Peyer's patch (tissue), 4 donors: ENCODE measurements around the gene FOXB1. TPM values are rescaled to one million over a fixed set of nuclear protein-coding genes. Genes with fewer than 3 reads are reported as not detected.

Source experiments
- DNase-seq, 3 donors: peaks; one replicate each; pipeline ENCODE4 v3.0.0-alpha.2; 2017 to 2019
- H3K27ac ChIP-seq, 4 donors: fragments of 200-600 bp; sonication (generic); one replicate each; pipeline ENCODE4 v1.5.1; 2016 to 2019
- H3K27me3 ChIP-seq, 2 donors: fragments of 200-600 bp; sonication (generic); one replicate each; pipeline ENCODE4 v1.5.1; 2019
- H3K36me3 ChIP-seq, 3 donors: fragments of 200-600 bp; sonication (generic); one replicate each; pipeline ENCODE4 v1.5.1; 2016 to 2019
- H3K4me1 ChIP-seq, 4 donors: fragments of 200-600 bp; sonication (generic); one replicate each; pipeline ENCODE4 v1.5.1; 2016 to 2019
- H3K4me3 ChIP-seq, 4 donors: fragments of 200-600 bp; sonication (generic); 1 replicate in 3 of 4; 2 replicates in 1 of 4; pipeline ENCODE4 v1.5.1; 2016 to 2019; ENCODE audit warnings: mild to moderate bottlenecking in 1 of 4
- H3K9me3 ChIP-seq, 4 donors: fragments of 200-600 bp; sonication (generic); one replicate each; pipeline ENCODE4 v1.5.1; 2016 to 2019; ENCODE audit warnings: mild to moderate bottlenecking in 1 of 4
- POLR2A ChIP-seq, 2 donors: fragments of 450-650 bp; IDR thresholded peaks; one replicate each; pipeline ENCODE4 v1.5.1; 2017; ENCODE audit warnings: antibody characterized with exemption in 2 of 2, mild to moderate bottlenecking in 2 of 2, moderate library complexity in 2 of 2
- total RNA-seq, 4 donors: library from RNA; depleted of rRNA; stranded (reverse); fragments of >200 nt; gene quantifications; one replicate each; pipeline ENCODE4 v1.1.0, GENCODE V29; 2016
- TF ChIP-seq, protein P1 (sequence below), 6 experiments: fragments of 450-650 bp in 4 of 6; fragments of 200-600 bp in 2 of 6; sonication (generic) in 1 of 6; IDR thresholded peaks; one replicate each; pipeline ENCODE4 v1.5.1; 2017 to 2019; ENCODE audit warnings: antibody characterized with exemption in 6 of 6, mild to moderate bottlenecking in 3 of 6, moderate library complexity in 1 of 6

Gene FOXB1
- total RNA-seq, 4 donors from 2014 or later: not detected

DNA sequence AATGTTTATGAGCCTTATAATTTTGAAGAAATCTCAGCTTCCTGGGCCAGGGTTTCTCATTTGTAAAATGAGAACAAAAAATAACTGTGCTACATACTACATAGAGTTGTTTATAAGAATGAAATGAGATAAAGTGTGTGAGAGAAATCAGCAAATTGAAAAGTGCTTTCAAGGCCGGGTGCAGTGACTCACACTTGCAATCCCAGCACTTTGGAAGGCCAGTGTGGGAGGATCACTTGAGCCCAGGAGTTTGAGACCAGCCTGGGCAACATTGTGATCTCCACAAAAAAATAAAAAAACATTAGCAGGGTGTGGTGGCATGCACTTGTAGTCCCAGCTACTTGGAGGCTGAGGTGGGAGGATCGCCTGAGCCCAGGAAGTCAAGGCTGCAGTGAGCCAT, 22.4 kb downstream of the FOXB1 start:
- TF ChIP-seq, protein P1, sequence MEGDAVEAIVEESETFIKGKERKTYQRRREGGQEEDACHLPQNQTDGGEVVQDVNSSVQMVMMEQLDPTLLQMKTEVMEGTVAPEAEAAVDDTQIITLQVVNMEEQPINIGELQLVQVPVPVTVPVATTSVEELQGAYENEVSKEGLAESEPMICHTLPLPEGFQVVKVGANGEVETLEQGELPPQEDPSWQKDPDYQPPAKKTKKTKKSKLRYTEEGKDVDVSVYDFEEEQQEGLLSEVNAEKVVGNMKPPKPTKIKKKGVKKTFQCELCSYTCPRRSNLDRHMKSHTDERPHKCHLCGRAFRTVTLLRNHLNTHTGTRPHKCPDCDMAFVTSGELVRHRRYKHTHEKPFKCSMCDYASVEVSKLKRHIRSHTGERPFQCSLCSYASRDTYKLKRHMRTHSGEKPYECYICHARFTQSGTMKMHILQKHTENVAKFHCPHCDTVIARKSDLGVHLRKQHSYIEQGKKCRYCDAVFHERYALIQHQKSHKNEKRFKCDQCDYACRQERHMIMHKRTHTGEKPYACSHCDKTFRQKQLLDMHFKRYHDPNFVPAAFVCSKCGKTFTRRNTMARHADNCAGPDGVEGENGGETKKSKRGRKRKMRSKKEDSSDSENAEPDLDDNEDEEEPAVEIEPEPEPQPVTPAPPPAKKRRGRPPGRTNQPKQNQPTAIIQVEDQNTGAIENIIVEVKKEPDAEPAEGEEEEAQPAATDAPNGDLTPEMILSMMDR (IDR thresholded peaks at IDR 0.05): no peak
- TF ChIP-seq POLR2A (IDR thresholded peaks at IDR 0.05): no peak
- H3K27ac ChIP-seq: no peak overlapping the region
- no peaks in the 10 kb centered on the region for H3K27me3 ChIP-seq
- H3K4me3 ChIP-seq: no peak overlapping the region
- DNase-seq: no peak
- H3K9me3 ChIP-seq: no peaks in the 10 kb centered on the region
- H3K36me3 ChIP-seq: no peaks in the 10 kb centered on the region
- H3K4me1 ChIP-seq: no peaks in the 10 kb centered on the region

DNA sequence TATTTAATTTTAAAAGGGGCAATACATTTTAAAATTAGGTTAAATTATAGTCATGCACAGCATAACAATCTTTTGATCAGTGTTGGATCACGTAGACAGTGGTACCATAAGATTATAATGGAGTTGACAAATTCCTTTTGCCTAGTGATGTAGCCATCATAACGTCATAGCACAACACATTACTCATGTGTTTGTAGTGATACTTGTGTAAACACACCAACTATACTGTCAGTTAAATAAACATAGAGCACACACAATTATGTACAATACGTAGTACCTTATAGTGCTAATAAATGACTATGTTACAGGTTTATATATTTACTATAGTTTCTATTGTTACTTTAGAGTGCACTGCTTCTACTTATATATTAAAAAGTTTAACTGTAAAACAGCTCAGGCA, 31.2 kb downstream of the FOXB1 start:
- Histone ChIP-seq H3K4me1 (no peaks in the 10 kb centered on the region), H3K27me3 (no peaks in the 10 kb centered on the region), H3K4me3 (no peak overlapping the region), H3K27ac (no peak overlapping the region), H3K9me3 (no peaks in the 10 kb centered on the region), H3K36me3 (no peaks in the 10 kb centered on the region)
- TF ChIP-seq POLR2A (IDR thresholded peaks at IDR 0.05): no peak
- TF ChIP-seq, protein P1 (IDR thresholded peaks at IDR 0.05): no peak
- DNase-seq: no peak

GRCh38 chr15:60039316-60039715, 35.2 kb downstream of the FOXB1 start:
- Histone ChIP-seq H3K27me3 (no peaks in the 10 kb centered on the region), H3K27ac (no peak overlapping the region), H3K9me3 (no peaks in the 10 kb centered on the region), H3K4me3 (no peak overlapping the region), H3K36me3 (no peaks in the 10 kb centered on the region), H3K4me1 (no peaks in the 10 kb centered on the region)
- DNase-seq: no peak
- no peak for TF ChIP-seq POLR2A (IDR thresholded peaks at IDR 0.05)
- TF ChIP-seq, protein P1 (IDR thresholded peaks at IDR 0.05): no peak

DNA sequence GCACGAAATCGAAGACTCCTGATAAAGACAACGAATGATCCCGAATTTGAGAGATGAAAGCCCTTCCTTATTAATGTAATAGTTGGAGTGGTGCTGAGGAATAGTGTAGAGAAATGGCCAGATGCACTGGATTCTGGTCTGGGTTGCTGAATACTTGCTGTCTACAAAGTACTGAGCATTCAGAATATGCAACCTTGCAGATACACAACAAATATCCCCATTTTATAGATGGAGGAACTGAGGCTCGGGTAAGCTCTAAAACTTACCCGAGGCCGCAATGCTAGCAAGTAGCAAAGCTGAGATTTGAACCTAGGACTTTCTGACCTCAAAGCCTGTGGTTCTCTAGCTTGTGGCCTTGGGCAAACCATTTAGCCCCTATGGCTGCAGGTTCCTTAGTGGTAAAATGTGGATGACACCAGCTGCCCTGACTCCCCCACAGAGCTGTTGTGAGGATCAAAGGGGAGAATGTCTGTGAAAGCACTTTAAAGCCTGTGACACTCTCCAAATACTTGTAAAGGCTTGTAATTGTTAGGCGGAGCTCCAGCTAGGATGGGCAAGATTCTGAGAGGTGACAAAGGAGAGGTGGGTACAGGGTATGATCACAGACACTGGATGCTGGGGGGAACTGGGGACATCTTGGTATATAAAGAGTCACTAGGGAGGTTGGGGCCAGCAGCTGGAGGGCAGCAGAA, 39.8 kb downstream of the FOXB1 start:
- TF ChIP-seq, protein P1 (IDR thresholded peaks at IDR 0.05): no peak
- no peak for TF ChIP-seq POLR2A (IDR thresholded peaks at IDR 0.05)
- no peak for DNase-seq
- Histone ChIP-seq H3K27ac (no peak overlapping the region), H3K27me3 (no peaks in the 10 kb centered on the region), H3K4me1 (no peaks in the 10 kb centered on the region), H3K36me3 (no peaks in the 10 kb centered on the region), H3K9me3 (no peaks in the 10 kb centered on the region), H3K4me3 (no peak overlapping the region)

DNA sequence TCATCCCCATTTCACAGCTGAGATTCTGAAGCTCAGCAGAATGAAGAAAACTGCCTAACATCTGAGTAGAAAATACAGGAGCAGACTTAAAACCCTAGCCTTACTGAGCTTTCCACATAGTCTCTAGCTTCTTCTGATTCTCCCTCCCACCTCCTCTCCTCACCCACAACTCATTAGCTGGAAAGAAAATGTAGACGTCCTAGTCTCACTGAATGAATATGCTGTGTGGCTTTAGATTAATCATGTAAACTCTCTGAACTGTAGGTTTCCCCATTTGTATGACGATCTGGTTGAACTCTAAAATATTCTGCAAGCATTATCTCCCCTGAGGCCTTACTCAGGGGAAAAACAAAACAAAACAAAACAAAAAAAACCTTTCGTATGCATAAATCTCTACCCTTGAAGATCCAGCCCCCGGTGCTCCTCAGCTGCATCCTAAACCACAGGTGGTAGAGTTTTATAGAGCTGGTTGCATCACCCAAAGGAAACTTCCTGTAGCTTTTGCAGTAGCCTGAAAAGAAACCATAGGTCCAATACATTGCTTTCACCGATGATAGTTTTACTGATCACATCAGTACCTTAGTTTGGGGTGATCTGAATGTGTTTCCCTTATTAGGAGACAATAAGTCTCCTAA, 40.6 kb downstream of the FOXB1 start:
- no peak for DNase-seq
- no peaks in the 10 kb centered on the region for H3K36me3 ChIP-seq
- TF ChIP-seq, protein P1 (IDR thresholded peaks at IDR 0.05): no peak
- no peak for TF ChIP-seq POLR2A (IDR thresholded peaks at IDR 0.05)
- H3K4me3 ChIP-seq: no peak overlapping the region
- no peaks in the 10 kb centered on the region for H3K4me1 ChIP-seq
- H3K27me3 ChIP-seq: no peaks in the 10 kb centered on the region
- no peaks in the 10 kb centered on the region for H3K9me3 ChIP-seq
- H3K27ac ChIP-seq: no peak overlapping the region
